Measurements from ENCODE around the gene ERI3.

ERI3 gene

GRCh38 chr1:44313265-44313918 lies 41.7 kb downstream of the ERI3 start:
- DNase-seq: no peak

- DNase-seq: no peak
Observed at GRCh38 chr1:44312399-44313196, 42.5 kb downstream of the ERI3 start.

- no peak for DNase-seq
Observed at GRCh38 chr1:44310006-44310405, 45.1 kb downstream of the ERI3 start.

GRCh38 chr1:44305962-44306422 lies 49.1 kb downstream of the ERI3 start:
- no peak for DNase-seq

- DNase-seq: no peak
Observed at GRCh38 chr1:44303532-44303931, 51.5 kb downstream of the ERI3 start.

- DNase-seq: no peak
Observed at GRCh38 chr1:44302541-44302940, 52.5 kb downstream of the ERI3 start.

- no peak for DNase-seq
Observed at GRCh38 chr1:44301442-44301841, 53.6 kb downstream of the ERI3 start.

- DNase-seq: no peak
Observed at GRCh38 chr1:44300852-44301251, 54.2 kb downstream of the ERI3 start.

- no peak for DNase-seq
Observed at GRCh38 chr1:44297695-44298400, 57.2 kb downstream of the ERI3 start.

- no peak for DNase-seq
Observed at GRCh38 chr1:44296806-44297205, 58.3 kb downstream of the ERI3 start.

GRCh38 chr1:44296086-44296485 lies 59.0 kb downstream of the ERI3 start:
- no peak for DNase-seq

GRCh38 chr1:44294588-44295007 lies 60.5 kb downstream of the ERI3 start:
- no peak for DNase-seq

- no peak for DNase-seq
Observed at GRCh38 chr1:44293761-44294315, 61.2 kb downstream of the ERI3 start.

GRCh38 chr1:44292651-44293050 lies 62.4 kb downstream of the ERI3 start:
- no peak for DNase-seq

- no peak for DNase-seq
Observed at GRCh38 chr1:44290250-44291094, 64.6 kb downstream of the ERI3 start.

- DNase-seq: no peak
Observed at GRCh38 chr1:44289530-44289929, 65.5 kb downstream of the ERI3 start.

- no peak for DNase-seq
Observed at GRCh38 chr1:44288883-44289282, 66.2 kb downstream of the ERI3 start.

- no peak for DNase-seq
Observed at GRCh38 chr1:44284184-44284583, 70.9 kb downstream of the ERI3 start.

- no peak for DNase-seq
Observed at GRCh38 chr1:44283524-44284173, 71.4 kb downstream of the ERI3 start.

GRCh38 chr1:44282704-44283426 lies 72.2 kb downstream of the ERI3 start:
- DNase-seq: no peak
